H1 (cell line): Measurements from ENCODE around the gene ENTPD5. TPM values are rescaled to one million over a fixed set of nuclear protein-coding genes. Genes with fewer than 3 reads are reported as not detected.

Experiments
- ASH2L ChIP-seq: fragments of 200-600, 300-600 bp; sonication (generic); IDR thresholded peaks from one replicate; pipeline ENCODE4 v1.7.1; 2017; ENCODE audit warnings: low read length
- BRCA1 ChIP-seq: IDR thresholded peaks from 2 replicates; pipeline ENCODE4 v1.6.1; 2012; ENCODE audit warnings: low read depth, low read length, improper control_type of control experiment
- CHD1 ChIP-seq: IDR thresholded peaks from 2 replicates; pipeline ENCODE4 v1.6.1; 2012; ENCODE audit warnings: low read depth, low read length, improper control_type of control experiment
- CHD7 ChIP-seq: fragments of 300-600 bp; sonication (generic); IDR thresholded peaks from 2 replicates; pipeline ENCODE4 v1.7.1; 2012; ENCODE audit warnings: low read length, moderate library complexity, mild to moderate bottlenecking, inconsistent platforms; ENCODE audit not compliant: insufficient replicate concordance
- GABPA ChIP-seq: IDR thresholded peaks from 2 replicates; pipeline ENCODE4 v1.6.1; 2011; ENCODE audit warnings: mild to moderate bottlenecking, low read length, moderate library complexity, borderline replicate concordance; ENCODE audit not compliant: insufficient read depth
- HDAC6 ChIP-seq: IDR thresholded peaks from one replicate; pipeline ENCODE4 v1.7.1; 2012; ENCODE audit warnings: low read depth, mild to moderate bottlenecking, inconsistent platforms, low read length, moderate library complexity
- KDM4A ChIP-seq: IDR thresholded peaks from one replicate; pipeline ENCODE4 v1.7.1; 2012; ENCODE audit warnings: low read depth, mild to moderate bottlenecking, moderate library complexity, low read length, inconsistent platforms; ENCODE audit not compliant: severe bottlenecking
- MAX ChIP-seq: IDR thresholded peaks from 2 replicates; pipeline ENCODE4 v1.6.1; 2012; ENCODE audit warnings: inconsistent platforms
- NANOG ChIP-seq: IDR thresholded peaks from 2 replicates; pipeline ENCODE4 v1.6.1; 2011; ENCODE audit warnings: low read length, low read depth, mild to moderate bottlenecking, inconsistent platforms; ENCODE audit not compliant: insufficient read depth, poor library complexity, severe bottlenecking
- SIRT6 ChIP-seq: IDR thresholded peaks from one replicate; pipeline ENCODE4 v1.7.1; 2012; ENCODE audit warnings: low read length, inconsistent platforms
- SP2 ChIP-seq: IDR thresholded peaks from 2 replicates; pipeline ENCODE4 v1.6.1; 2012; ENCODE audit warnings: mild to moderate bottlenecking, low read length, inconsistent platforms
- SUZ12 ChIP-seq: fragments of 200-600 bp; sonication (generic); IDR thresholded peaks from 2 replicates; pipeline ENCODE4 v1.6.1; 2012; ENCODE audit warnings: mild to moderate bottlenecking, inconsistent platforms, low read length, moderate library complexity, mixed read lengths
- polyA plus RNA-seq, 7 experiments: library from polyadenylated mRNA; depleted of rRNA in 3 of 7; stranded (reverse) in 5 of 7; unstranded in 2 of 7; fragments of >200 nt in 5 of 7; fragments of 200-250 nt in 2 of 7; gene quantifications; 1 replicate in 5 of 7; 2 replicates in 1 of 7; 4 replicates in 1 of 7; pipeline versions ENCODE4 v1.2.1 to v1.2.3, GENCODE V29; 2011 to 2013; ENCODE audit warnings: missing spikeins in 2 of 7, mixed read lengths in 2 of 7
- total RNA-seq: library from RNA; stranded (reverse); fragmentation: NEBNext Ultra II Directional; extraction: Animal tissue kit (Norgen Biotek cat#: 25700); gene quantifications from 2 replicates; pipeline ENCODE4 v1.2.1, GENCODE V29; 2021

The ENTPD5 gene
- total and polyA plus RNA-seq, 2 of the 8 experiments (the other 6 are each of a cell fraction or from before 2014, with no cell fraction given), result 5.0 to 6.5 TPM

- TF ChIP-seq CHD7, result no peak
- TF ChIP-seq HDAC6, result no peak
- no peak for TF ChIP-seq ASH2L
- no peak for TF ChIP-seq SUZ12
- no peak for TF ChIP-seq SP2
- no peak for TF ChIP-seq BRCA1
- no peak for TF ChIP-seq KDM4A
- TF ChIP-seq GABPA, result no peak
- TF ChIP-seq SIRT6, result no peak
- TF ChIP-seq NANOG, result no peak
- TF ChIP-seq CHD1, result no peak
- TF ChIP-seq MAX, result no peak
Observed at GRCh38 chr14:73913256-73913655, 105.8 kb downstream of the ENTPD5 start (continued).
